ENCODE measurements around the gene PRDX2.

PRDX2 gene

GRCh38 chr19:12751635-12752034, 50.0 kb downstream of the PRDX2 start, which contains the start of gene BEST2:
Gene BEST2 (plus strand): TSS chr19:12751791. CDS start chr19:12752593, 802 bp downstream.
- no peak for DNase-seq

- no peak for DNase-seq
Observed at GRCh38 chr19:12750851-12751250, 50.7 kb downstream of the PRDX2 start.

GRCh38 chr19:12749938-12750521, 51.6 kb downstream of the PRDX2 start:
- DNase-seq: no peak

GRCh38 chr19:12748489-12748888, 53.1 kb downstream of the PRDX2 start:
- DNase-seq: no peak

Measured in CD4-positive, alpha-beta T cell treated with Interferon alpha-2 for 1 hour (primary cell).